A549 treated with Mapracorat at 1 μM for 4 hours (cell line): ENCODE measurements around the gene GCNT4. TPM values are rescaled to one million over a fixed set of nuclear protein-coding genes. Genes with fewer than 3 reads are reported as not detected.

Experiments used
- total RNA-seq: library from RNA; stranded (reverse); fragments of 200-300 nt; extraction: Qiagen RNA extraction; gene quantifications from 5 replicates; pipeline ENCODE4 v1.2.3, GENCODE V29; 2022

The GCNT4 gene, protein sequence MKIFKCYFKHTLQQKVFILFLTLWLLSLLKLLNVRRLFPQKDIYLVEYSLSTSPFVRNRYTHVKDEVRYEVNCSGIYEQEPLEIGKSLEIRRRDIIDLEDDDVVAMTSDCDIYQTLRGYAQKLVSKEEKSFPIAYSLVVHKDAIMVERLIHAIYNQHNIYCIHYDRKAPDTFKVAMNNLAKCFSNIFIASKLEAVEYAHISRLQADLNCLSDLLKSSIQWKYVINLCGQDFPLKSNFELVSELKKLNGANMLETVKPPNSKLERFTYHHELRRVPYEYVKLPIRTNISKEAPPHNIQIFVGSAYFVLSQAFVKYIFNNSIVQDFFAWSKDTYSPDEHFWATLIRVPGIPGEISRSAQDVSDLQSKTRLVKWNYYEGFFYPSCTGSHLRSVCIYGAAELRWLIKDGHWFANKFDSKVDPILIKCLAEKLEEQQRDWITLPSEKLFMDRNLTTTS
- 0.27 to 0.40 TPM (median 0.36 TPM) in 5 replicates for total RNA-seq

GRCh38 chr5:75052192-75053053, at the start of gene GCNT4:
Gene GCNT4 (minus strand): TSS chr5:75052558. CDS start chr5:75030037, 22,521 bp downstream.

Other genes with a start within 250 kb of the GCNT4 start
- gene FAM169A, start 186.2 kb downstream of the GCNT4 start, total RNA-seq = 3.7 to 6.9 TPM (median 6.0 TPM) in 5 replicates
- 0.02 to 0.07 TPM (median 0.05 TPM) in 4 of 5 replicates, not detected in the other for gene ANKRD31, start 184.3 kb upstream of the GCNT4 start, total RNA-seq